ENCODE data around the gene PRPF6. TPM values are rescaled to one million over a fixed set of nuclear protein-coding genes. Genes with fewer than 3 reads are reported as not detected.

PRPF6 gene
- total RNA-seq, 1 donor from 2014 or later = 57.2 TPM

DNA sequence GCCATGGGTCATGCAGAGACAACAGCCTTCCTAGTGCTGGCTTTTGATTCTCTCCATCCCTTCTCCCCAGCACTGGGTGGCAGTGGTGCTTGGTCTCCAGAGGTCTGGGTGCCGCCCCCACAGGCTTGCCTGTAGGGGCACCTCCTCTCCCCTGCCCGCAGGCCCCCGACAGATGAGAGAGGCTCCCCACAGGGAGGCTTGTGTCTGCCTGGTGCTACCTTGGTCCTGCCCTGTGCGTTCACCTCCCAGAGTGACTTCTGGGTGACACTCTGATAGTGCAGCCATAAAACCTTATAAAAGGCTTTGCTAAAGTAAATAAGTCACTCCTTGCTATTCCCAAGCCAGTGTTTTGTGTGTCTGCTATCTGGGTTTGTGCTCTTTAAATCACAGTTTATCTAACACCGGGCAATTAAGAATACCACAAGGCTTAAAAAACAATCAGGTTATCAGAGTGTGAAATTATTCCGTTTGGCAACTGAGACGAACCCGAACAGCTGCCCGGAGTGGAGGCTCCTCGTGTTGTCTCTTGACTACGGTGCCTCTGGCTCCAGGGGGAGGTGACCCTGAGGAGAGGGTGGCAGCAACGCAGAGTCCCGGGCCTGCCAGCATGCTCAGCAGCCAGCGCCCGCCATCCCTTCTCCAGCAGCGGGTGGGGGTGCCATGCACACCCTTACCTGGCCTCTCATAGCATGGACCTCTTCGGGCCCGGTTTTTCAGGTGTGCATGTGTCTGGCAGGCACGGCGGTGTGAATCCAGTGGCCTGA, 49.6 kb downstream of the PRPF6 start:
- TF ChIP-seq, protein P1, sequence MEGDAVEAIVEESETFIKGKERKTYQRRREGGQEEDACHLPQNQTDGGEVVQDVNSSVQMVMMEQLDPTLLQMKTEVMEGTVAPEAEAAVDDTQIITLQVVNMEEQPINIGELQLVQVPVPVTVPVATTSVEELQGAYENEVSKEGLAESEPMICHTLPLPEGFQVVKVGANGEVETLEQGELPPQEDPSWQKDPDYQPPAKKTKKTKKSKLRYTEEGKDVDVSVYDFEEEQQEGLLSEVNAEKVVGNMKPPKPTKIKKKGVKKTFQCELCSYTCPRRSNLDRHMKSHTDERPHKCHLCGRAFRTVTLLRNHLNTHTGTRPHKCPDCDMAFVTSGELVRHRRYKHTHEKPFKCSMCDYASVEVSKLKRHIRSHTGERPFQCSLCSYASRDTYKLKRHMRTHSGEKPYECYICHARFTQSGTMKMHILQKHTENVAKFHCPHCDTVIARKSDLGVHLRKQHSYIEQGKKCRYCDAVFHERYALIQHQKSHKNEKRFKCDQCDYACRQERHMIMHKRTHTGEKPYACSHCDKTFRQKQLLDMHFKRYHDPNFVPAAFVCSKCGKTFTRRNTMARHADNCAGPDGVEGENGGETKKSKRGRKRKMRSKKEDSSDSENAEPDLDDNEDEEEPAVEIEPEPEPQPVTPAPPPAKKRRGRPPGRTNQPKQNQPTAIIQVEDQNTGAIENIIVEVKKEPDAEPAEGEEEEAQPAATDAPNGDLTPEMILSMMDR (IDR thresholded peaks at IDR 0.05) = no peak
- Histone ChIP-seq H3K4me1 (no peaks in the 10 kb centered on the region), H3K9me3 (no peaks in the 10 kb centered on the region), H3K27me3 (ENCODE audit: low read depth) (no peaks in the 10 kb centered on the region), H3K27ac (no peak overlapping the region), H3K4me3 (no peak overlapping the region), H3K36me3 (peaks cover 92% of the 10 kb centered on the region)
- intact Hi-C loops (cut with DNase I) = no loop called here
- no peak for ATAC-seq
- DNase-seq = no peak

DNA sequence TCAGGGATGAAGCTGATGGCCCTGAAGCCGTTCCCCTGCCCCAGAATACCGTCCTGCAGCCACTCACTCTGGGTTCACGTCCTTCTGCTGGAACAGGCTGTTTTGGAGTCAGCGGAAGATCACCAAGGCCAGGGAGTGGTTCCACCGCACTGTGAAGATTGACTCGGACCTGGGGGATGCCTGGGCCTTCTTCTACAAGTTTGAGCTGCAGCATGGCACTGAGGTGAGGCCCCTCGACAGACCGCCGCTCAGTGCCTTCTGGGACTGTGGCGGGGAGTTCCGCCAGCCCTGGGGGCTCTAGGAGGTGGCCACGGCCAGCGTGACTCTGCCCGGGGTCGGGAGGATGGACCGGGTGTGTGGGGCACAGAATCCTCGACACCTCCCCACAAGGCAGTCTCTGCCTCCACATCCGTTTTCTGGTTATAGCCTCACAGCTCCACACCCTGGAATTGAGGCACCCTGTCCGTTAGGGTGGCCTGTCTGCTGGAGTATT, 50.9 kb downstream of the PRPF6 start:
- H3K9me3 ChIP-seq = no peaks in the 10 kb centered on the region
- no peak for DNase-seq
- no peak overlapping the region for H3K27ac ChIP-seq
- peaks cover under 1% of the 10 kb centered on the region for H3K27me3 ChIP-seq (ENCODE audit: low read depth)
- TF ChIP-seq, protein P1 (IDR thresholded peaks at IDR 0.05) = no peak
- H3K36me3 ChIP-seq = peaks cover 79% of the 10 kb centered on the region
- H3K4me1 ChIP-seq = no peaks in the 10 kb centered on the region
- H3K4me3 ChIP-seq = no peak overlapping the region
- no peak for ATAC-seq
- intact Hi-C loops (cut with DNase I) = no loop called here

DNA sequence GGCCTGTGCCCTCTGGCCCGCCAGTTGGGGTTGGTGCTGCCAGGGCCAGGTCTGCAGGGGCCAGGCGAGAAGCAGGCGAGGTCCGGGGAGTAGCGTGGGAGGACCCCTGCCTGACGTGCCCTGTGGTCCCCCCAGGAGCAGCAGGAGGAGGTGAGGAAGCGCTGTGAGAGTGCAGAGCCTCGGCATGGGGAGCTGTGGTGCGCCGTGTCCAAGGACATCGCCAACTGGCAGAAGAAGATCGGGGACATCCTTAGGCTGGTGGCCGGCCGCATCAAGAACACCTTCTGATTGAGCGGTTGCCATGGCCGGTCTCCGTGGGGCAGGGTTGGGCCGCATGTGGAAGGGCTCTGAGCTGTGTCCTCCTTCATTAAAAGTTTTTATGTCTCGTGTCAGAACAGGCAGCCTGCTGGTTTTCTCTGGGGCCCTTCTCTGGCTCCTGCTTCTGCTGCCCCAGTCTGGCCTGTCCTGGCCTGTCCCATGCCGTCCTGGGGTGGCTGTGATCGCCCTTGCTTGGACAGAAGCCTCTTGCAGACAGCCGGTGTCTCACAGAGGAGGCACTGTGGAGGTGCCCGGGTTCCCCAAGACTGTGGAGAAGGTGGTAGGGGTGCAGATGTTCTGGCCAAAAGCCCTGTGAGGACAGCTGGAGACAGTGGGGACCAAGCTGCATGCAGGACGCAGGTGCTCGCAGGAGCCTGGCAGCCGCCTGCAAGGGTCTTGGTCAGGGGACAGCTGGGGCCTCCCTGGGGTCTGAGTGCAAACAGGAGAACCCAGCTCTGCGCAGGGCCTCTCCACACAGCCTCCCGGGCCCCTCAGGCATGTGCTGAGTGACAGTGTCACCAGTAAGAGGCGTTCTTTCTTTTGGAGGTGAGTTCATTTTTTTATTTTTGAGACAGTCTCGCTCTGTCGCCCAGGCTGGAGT, 52.0 kb downstream of the PRPF6 start:
- Histone ChIP-seq H3K27me3 (ENCODE audit: low read depth) (peaks cover 10% of the 10 kb centered on the region), H3K4me3 (no peak overlapping the region), H3K9me3 (no peaks in the 10 kb centered on the region), H3K4me1 (peaks cover 6% of the 10 kb centered on the region), H3K36me3 (peaks cover 68% of the 10 kb centered on the region), H3K27ac (no peak overlapping the region)
- ATAC-seq = no peak
- intact Hi-C loops (cut with DNase I) = no loop called here
- DNase-seq = no peak
- TF ChIP-seq, protein P1 (IDR thresholded peaks at IDR 0.05) = no peak

DNA sequence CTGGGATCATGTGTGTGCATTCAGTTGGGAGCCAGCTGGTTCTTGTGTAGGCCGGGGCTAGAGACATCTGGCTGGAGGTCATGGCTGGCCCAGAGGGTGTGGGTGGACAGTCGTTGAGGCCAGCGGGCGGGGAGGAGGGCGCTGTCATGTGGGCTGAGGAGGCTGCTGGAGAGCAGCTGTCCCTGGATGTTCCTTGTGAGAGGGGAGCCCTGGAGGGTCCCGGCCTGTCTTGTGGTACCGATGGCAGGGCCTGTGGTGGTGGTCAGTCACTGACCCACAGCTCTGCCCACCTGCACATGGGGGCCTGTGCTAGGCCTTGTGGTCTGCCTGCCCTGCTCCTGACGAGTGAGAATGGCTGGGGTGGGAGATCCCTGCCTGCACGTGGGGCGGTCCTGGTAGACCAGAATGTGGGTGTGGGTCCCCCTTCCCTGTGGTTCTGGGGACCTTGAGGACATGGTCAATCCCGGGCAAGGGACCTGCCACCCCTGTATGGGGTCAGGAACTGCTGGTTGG, 53.1 kb downstream of the PRPF6 start:
- H3K27ac ChIP-seq = no peak overlapping the region
- intact Hi-C loops (cut with DNase I) = no loop called here

More for the DNA sequence above, 53.1 kb downstream of the PRPF6 start:
- Histone ChIP-seq H3K36me3 (peaks cover 57% of the 10 kb centered on the region), H3K27me3 (ENCODE audit: low read depth) (peaks cover 16% of the 10 kb centered on the region), H3K9me3 (no peaks in the 10 kb centered on the region), H3K4me1 (peaks cover 17% of the 10 kb centered on the region), H3K4me3 (no peak overlapping the region)
- TF ChIP-seq, protein P1 (IDR thresholded peaks at IDR 0.05) = no peak
- no peak for DNase-seq
- no peak for ATAC-seq

Measured in lower lobe of right lung (tissue), 2 donors.